Astrocyte of the cerebellum (primary cell): ENCODE results near the gene PALLD.

Experiments used
- DNase-seq: peaks from one replicate; pipeline ENCODE4 v3.0.0-alpha.2; 2011; ENCODE audit warnings: low read depth
- H3K4me3 ChIP-seq: 2 replicates; pipeline ENCODE4 v1.5.1; 2011; ENCODE audit warnings: mild to moderate bottlenecking, low read depth, low read length, moderate library complexity
- in situ Hi-C: cut with HindIII; loops from 2 replicates; pipeline ENCODE4 v1.10.0; 2017; ENCODE audit warnings: low sequenced_read_pairs
- TF ChIP-seq, protein P1 (sequence below): IDR thresholded peaks from 2 replicates; pipeline ENCODE4 v1.5.1; 2012; ENCODE audit warnings: low read length, low read depth, moderate library complexity, mild to moderate bottlenecking; ENCODE audit errors: missing control alignments

Gene PALLD

DNA sequence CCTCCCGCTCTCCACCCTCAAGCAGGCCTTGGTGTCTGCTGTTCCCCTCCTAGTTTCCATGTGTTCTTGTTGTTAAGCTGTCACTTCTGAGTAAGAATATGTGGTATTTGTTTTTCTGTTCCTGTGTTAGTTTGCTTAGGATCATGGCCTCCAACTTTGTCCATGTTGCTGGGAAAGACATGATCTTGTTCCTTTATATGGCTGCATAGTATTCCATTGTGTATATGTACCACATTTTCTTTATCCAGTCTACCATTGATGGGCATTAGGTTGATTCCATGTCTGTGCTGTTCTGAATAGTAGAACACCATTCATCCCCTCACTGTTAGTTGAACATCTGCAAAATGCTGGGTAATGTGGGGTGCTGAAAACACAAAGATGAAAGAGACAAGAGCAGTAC, 222.9 kb downstream of the PALLD start:
- TF ChIP-seq, protein P1, sequence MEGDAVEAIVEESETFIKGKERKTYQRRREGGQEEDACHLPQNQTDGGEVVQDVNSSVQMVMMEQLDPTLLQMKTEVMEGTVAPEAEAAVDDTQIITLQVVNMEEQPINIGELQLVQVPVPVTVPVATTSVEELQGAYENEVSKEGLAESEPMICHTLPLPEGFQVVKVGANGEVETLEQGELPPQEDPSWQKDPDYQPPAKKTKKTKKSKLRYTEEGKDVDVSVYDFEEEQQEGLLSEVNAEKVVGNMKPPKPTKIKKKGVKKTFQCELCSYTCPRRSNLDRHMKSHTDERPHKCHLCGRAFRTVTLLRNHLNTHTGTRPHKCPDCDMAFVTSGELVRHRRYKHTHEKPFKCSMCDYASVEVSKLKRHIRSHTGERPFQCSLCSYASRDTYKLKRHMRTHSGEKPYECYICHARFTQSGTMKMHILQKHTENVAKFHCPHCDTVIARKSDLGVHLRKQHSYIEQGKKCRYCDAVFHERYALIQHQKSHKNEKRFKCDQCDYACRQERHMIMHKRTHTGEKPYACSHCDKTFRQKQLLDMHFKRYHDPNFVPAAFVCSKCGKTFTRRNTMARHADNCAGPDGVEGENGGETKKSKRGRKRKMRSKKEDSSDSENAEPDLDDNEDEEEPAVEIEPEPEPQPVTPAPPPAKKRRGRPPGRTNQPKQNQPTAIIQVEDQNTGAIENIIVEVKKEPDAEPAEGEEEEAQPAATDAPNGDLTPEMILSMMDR, result no peak
- DNase-seq, result no peak
- in situ Hi-C loops, result no loop called here
- no peak overlapping the region for H3K4me3 ChIP-seq

DNA sequence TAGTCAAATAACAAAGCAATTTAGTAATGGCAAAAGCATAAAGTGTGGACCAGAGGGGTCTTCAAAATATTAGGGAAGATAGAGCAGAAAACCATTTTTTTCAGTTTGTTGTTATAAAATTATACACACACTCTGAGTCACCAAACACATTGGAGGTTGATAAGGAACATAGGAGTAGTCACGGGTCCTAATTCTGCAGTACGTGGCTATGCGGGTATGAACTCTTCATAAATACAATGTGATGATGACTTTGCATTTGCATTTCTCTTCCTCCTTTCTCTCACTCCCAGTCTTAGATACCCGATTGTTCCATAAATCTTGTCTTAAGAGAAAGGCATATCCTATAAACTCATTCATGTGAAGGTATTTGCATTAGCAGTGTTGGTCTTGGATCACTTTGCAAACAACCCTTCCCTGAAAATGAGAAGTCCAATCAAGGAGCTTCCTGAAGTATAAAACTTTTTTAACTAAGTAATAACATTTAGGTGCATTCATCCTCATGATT, 223.6 kb downstream of the PALLD start:
- DNase-seq, result no peak
- TF ChIP-seq, protein P1, result no peak
- in situ Hi-C loops, result no loop called here
- no peak overlapping the region for H3K4me3 ChIP-seq

DNA sequence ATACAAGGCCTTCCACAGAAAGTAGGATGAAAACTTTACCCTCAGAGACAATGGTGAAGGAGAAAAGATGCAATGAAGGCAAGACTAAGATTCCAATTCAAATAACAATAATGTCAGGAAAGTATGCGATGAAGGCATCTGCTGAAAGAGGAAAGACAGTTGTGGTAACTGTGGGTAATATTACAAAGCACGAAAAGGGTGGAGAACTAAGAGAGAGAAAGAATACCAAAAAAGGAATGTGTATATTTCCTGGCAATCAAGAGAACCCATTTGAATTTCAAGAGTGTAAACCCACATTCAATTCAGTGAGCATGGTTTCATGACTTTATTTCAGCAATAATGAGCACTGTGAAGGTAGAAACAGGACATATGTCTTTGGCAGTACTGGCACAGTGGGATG, 225.5 kb downstream of the PALLD start:
- in situ Hi-C loops, result no loop called here
- DNase-seq, result no peak
- TF ChIP-seq, protein P1, result no peak
- H3K4me3 ChIP-seq, result no peak overlapping the region

DNA sequence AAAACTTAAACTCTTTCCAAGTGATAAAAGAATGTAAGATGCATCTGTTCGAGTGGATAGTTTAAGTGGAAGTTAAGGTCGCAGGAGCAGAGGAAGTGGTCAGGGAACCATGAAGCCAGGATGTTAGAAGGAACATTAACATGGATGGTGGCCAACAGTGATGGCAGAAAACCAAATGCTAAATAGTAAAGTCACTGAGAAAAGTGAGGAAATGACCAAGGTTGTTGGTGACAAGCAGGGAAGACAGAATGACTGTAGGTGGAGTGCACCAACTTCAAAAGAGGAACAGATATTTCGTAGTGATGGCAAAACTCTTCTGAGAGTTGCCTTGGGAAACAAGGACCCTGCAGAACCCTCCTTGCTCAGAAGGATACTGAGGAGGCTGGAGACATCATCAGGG, 226.2 kb downstream of the PALLD start:
- in situ Hi-C loops, result no loop called here
- no peak overlapping the region for H3K4me3 ChIP-seq
- DNase-seq, result no peak
- TF ChIP-seq, protein P1, result no peak

DNA sequence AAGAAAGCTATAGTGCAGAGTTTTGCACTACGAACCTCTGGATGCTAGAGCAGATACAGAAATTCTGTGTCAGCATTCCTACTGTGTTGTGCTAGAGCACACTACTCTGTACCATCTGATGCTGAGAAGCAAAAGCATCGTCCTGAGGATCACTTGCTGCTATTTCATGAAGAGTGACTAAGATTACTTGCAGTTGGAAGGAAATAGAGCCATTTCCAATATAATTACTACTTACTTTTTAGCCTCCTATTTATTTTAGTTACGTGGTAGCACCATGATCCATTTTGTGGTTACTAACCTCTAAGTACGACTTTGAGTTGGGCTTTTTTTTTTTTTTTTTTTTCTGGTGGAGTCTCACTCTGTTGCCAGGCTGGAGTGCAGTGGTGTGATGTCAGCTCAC, 226.7 kb downstream of the PALLD start:
- in situ Hi-C loops, result no loop called here
- TF ChIP-seq, protein P1, result no peak
- H3K4me3 ChIP-seq, result no peak overlapping the region
- DNase-seq, result no peak

DNA sequence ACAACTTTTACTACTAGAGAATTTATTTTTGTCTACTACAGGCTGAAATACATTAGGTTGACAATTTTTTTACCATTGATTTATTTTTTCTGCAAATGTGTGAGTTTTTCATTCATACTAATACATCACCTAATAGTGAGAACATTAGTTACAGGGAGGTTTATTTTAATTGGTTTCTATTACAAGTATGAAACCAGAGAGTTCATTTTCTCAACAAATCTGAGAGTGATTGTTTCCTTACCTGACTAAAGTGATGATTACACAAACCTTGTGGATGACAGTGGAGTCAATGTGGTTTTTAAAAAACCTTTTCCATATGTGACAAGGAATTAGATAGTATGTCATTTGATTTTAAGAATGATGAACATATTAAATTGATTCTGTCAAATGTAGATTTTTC, 227.4 kb downstream of the PALLD start:
- TF ChIP-seq, protein P1, result no peak
- H3K4me3 ChIP-seq, result no peak overlapping the region
- DNase-seq, result no peak
- in situ Hi-C loops, result no loop called here
